HG02623 (cell line): ENCODE data around the gene PIGS.
"Not testable (repeated sequence)": the region's sequence is repeated elsewhere in the genome, so short reads cannot be mapped to it uniquely, and the experiment has no call there.

Source experiments
- ATAC-seq: cut with Tn5 transposase; IDR thresholded peaks from one replicate; pipeline ENCODE4 v1.9.1; 2021; ENCODE audit warnings: moderate library complexity; ENCODE audit not compliant: unreplicated experiment

The PIGS gene

GRCh38 chr17:28532050-28532960 is 39.0 kb downstream of the PIGS start:
- ATAC-seq, result no peak

GRCh38 chr17:28530926-28531325 is 40.4 kb downstream of the PIGS start:
- ATAC-seq, result no peak

- ATAC-seq, result no peak
Measured at GRCh38 chr17:28530250-28530649, 41.1 kb downstream of the PIGS start.

- ATAC-seq, result no peak
Measured at GRCh38 chr17:28529013-28529400, 42.3 kb downstream of the PIGS start.

GRCh38 chr17:28528327-28529012 is 42.9 kb downstream of the PIGS start:
- no peak for ATAC-seq

- no peak for ATAC-seq
Measured at GRCh38 chr17:28527859-28528258, 43.5 kb downstream of the PIGS start.

GRCh38 chr17:28527181-28527681 is 44.1 kb downstream of the PIGS start:
- ATAC-seq, result no peak

- ATAC-seq, result no peak
Measured at GRCh38 chr17:28526381-28526780, 44.9 kb downstream of the PIGS start.

- no peak for ATAC-seq
Measured at GRCh38 chr17:28524476-28525424, 46.6 kb downstream of the PIGS start.

- no peak for ATAC-seq
Measured at GRCh38 chr17:28523876-28524275, 47.4 kb downstream of the PIGS start.

GRCh38 chr17:28523186-28523585 is 48.1 kb downstream of the PIGS start:
- no peak for ATAC-seq

GRCh38 chr17:28522281-28522680 is 49.0 kb downstream of the PIGS start:
- ATAC-seq, result not testable (repeated sequence)

- no peak for ATAC-seq
Measured at GRCh38 chr17:28521311-28522085, 49.8 kb downstream of the PIGS start.

- ATAC-seq, result no peak
Measured at GRCh38 chr17:28520687-28521086, 50.6 kb downstream of the PIGS start.

GRCh38 chr17:28519236-28519635 is 52.1 kb downstream of the PIGS start:
- no peak for ATAC-seq

- no peak for ATAC-seq
Measured at GRCh38 chr17:28518578-28518977, 52.7 kb downstream of the PIGS start.

- no peak for ATAC-seq
Measured at GRCh38 chr17:28518132-28518531, 53.2 kb downstream of the PIGS start.

- no peak for ATAC-seq
Measured at GRCh38 chr17:28515518-28515917, 55.8 kb downstream of the PIGS start.

GRCh38 chr17:28514561-28515002 is 56.7 kb downstream of the PIGS start:
- no peak for ATAC-seq

- no peak for ATAC-seq
Measured at GRCh38 chr17:28513476-28513875, 57.8 kb downstream of the PIGS start.
